Hepatocyte (in vitro differentiated cells): Measurements from ENCODE around the gene PITX2. TPM values are rescaled to one million over a fixed set of nuclear protein-coding genes. Genes with fewer than 3 reads are reported as not detected.

ENCODE experiments used
- DNase-seq: peaks from one replicate; pipeline ENCODE4 v3.0.0-alpha.2; 2016; ENCODE audit warnings: low spot score
- H2AFZ ChIP-seq: fragments of 200-600 bp; sonication (generic); 2 replicates; pipeline ENCODE4 v1.6.0; 2016; ENCODE audit warnings: antibody characterized with exemption, mild to moderate bottlenecking
- H3K27ac ChIP-seq: fragments of 200-600 bp; sonication (generic); 2 replicates; pipeline ENCODE4 v1.5.1; 2016; ENCODE audit warnings: mild to moderate bottlenecking
- H3K27me3 ChIP-seq: fragments of 200-600 bp; sonication (generic); 2 replicates; pipeline ENCODE4 v1.6.1; 2016
- H3K36me3 ChIP-seq: fragments of 200-600 bp; sonication (generic); replicated peaks from 2 replicates; pipeline ENCODE4 v1.5.1; 2016; ENCODE audit warnings: low read depth; ENCODE audit not compliant: insufficient read depth
- H3K4me1 ChIP-seq: fragments of 200-600 bp; sonication (generic); 2 replicates; pipeline ENCODE4 v1.5.1; 2016; ENCODE audit warnings: mild to moderate bottlenecking, moderate library complexity; ENCODE audit not compliant: insufficient read depth
- H3K4me2 ChIP-seq: fragments of 200-600 bp; sonication (generic); 2 replicates; pipeline ENCODE4 v1.6.0; 2016
- H3K4me3 ChIP-seq: fragments of 200-600 bp; sonication (generic); 2 replicates; pipeline ENCODE4 v1.5.1; 2016; ENCODE audit warnings: mild to moderate bottlenecking
- H3K79me2 ChIP-seq: fragments of 200-600 bp; sonication (generic); 2 replicates; pipeline ENCODE4 v1.6.0; 2017; ENCODE audit warnings: mild to moderate bottlenecking
- H3K9me2 ChIP-seq: fragments of 200-600 bp; sonication (generic); replicated peaks from 2 replicates; pipeline ENCODE4 v1.6.0; 2017; ENCODE audit warnings: mild to moderate bottlenecking; ENCODE audit not compliant: insufficient read depth
- H3K9me3 ChIP-seq: fragments of 200-600 bp; sonication (generic); 2 replicates; pipeline ENCODE4 v1.5.1; 2016; ENCODE audit warnings: low read depth, mild to moderate bottlenecking
- H4K20me1 ChIP-seq: fragments of 200-600 bp; sonication (generic); 2 replicates; pipeline ENCODE4 v1.6.0; 2016; ENCODE audit warnings: mild to moderate bottlenecking; ENCODE audit not compliant: insufficient read depth, poor library complexity, severe bottlenecking
- EZH2 ChIP-seq: fragments of 200-600 bp; sonication (generic); IDR thresholded peaks from 2 replicates; pipeline ENCODE4 v1.6.1; 2016; ENCODE audit warnings: antibody characterized with exemption, mild to moderate bottlenecking, borderline replicate concordance
- EZH2phosphoT487 ChIP-seq: fragments of 200-600 bp; sonication (generic); IDR thresholded peaks from one replicate; pipeline ENCODE4 v1.6.1; 2018; ENCODE audit warnings: antibody characterized with exemption, mild to moderate bottlenecking, low read depth, moderate library complexity; ENCODE audit not compliant: unreplicated experiment, severe bottlenecking
- WGBS: methylation state at CpG from one replicate; pipeline ENCODE4 v1.1.6; 2016; ENCODE audit warnings: low lambda C conversion rate; ENCODE audit errors: missing lambda C conversion rate; 5-methylcytosine and 5-hydroxymethylcytosine counted together
- polyA plus RNA-seq: library from polyadenylated mRNA; unstranded; fragments of >200 nt; fragmentation: Nextera tagmentation; extraction: Ambion mirVana; gene quantifications from 2 replicates; pipeline ENCODE4 v1.2.1, GENCODE V29; 2016
- total RNA-seq: library from RNA; depleted of rRNA; stranded (reverse); fragments of >200 nt; gene quantifications from 2 replicates; pipeline ENCODE4 v1.2.3, GENCODE V29; 2014
- TF ChIP-seq, protein P1 (sequence below): fragments of 200-600 bp; sonication (generic); IDR thresholded peaks from 2 replicates; pipeline ENCODE4 v1.5.1; 2016; ENCODE audit warnings: antibody characterized with exemption, mild to moderate bottlenecking; ENCODE audit not compliant: poor library complexity

PITX2 gene
- total and polyA plus RNA-seq, 2 experiments from 2014 or later: 80.5 to 147 TPM

DNA sequence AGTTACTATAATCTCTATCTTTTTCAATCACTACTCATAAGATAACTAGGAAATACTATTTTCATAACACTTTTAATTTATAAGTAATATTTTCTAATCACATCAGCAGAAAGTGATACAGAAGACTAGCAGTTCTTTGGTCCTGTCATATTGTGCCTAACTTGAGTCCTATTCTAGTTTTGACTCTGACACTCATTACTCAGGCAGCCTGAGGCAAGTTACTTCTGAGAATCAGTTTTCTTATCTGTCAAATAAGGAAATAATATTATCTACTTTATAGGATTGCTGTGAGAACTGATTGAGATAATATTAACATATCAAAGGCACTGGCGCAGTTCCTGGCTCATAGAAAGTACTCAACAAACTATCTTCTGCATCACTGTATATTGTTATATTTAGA is 17.8 kb downstream of the PITX2 start:
- H3K36me3 ChIP-seq: no peaks in the 10 kb centered on the region
- 88% methylated on average over 1 of the region's 1 CpG for WGBS
- H3K79me2 ChIP-seq: peaks cover 4% of the 10 kb centered on the region
- H3K4me3 ChIP-seq: no peak overlapping the region
- H3K4me1 ChIP-seq: no peaks in the 10 kb centered on the region
- H3K9me3 ChIP-seq: no peaks in the 10 kb centered on the region
- H3K27ac ChIP-seq: no peak overlapping the region
- no peaks in the 10 kb centered on the region for H4K20me1 ChIP-seq
- H3K27me3 ChIP-seq: no peaks in the 10 kb centered on the region
- no peak for DNase-seq
- TF ChIP-seq EZH2: no peak
- TF ChIP-seq, protein P1, sequence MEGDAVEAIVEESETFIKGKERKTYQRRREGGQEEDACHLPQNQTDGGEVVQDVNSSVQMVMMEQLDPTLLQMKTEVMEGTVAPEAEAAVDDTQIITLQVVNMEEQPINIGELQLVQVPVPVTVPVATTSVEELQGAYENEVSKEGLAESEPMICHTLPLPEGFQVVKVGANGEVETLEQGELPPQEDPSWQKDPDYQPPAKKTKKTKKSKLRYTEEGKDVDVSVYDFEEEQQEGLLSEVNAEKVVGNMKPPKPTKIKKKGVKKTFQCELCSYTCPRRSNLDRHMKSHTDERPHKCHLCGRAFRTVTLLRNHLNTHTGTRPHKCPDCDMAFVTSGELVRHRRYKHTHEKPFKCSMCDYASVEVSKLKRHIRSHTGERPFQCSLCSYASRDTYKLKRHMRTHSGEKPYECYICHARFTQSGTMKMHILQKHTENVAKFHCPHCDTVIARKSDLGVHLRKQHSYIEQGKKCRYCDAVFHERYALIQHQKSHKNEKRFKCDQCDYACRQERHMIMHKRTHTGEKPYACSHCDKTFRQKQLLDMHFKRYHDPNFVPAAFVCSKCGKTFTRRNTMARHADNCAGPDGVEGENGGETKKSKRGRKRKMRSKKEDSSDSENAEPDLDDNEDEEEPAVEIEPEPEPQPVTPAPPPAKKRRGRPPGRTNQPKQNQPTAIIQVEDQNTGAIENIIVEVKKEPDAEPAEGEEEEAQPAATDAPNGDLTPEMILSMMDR: no peak
- no peak for TF ChIP-seq EZH2phosphoT487
- H2AFZ ChIP-seq: no peak overlapping the region
- H3K9me2 ChIP-seq: no peaks in the 10 kb centered on the region
- H3K4me2 ChIP-seq: no peak overlapping the region

DNA sequence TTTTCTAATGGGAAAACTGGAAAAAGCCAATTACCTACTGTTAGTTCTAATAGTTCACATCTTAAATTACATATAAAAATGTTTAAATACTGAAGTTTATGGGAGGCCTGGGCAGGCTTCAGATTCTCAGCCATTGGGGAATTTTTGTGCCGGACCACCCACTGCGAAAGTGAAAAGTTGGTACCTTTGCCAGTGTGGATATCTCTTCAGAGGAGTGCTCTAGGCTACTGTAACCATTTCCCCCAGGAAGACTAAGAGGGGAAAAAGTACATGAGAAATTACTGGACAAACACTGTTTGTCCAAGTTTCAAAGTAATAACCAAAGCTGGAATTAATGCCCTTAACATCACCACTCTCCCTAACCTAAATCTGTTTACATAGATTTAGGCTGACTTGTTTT is 20.8 kb downstream of the PITX2 start:
- Histone ChIP-seq H3K4me3 (no peak overlapping the region), H3K36me3 (no peaks in the 10 kb centered on the region), H3K79me2 (no peaks in the 10 kb centered on the region), H3K27ac (no peak overlapping the region), H3K4me1 (no peaks in the 10 kb centered on the region), H4K20me1 (no peaks in the 10 kb centered on the region), H3K9me2 (no peaks in the 10 kb centered on the region), H3K27me3 (no peaks in the 10 kb centered on the region), H3K4me2 (no peak overlapping the region), H3K9me3 (no peaks in the 10 kb centered on the region), H2AFZ (no peak overlapping the region)
- TF ChIP-seq, protein P1: no peak
- TF ChIP-seq EZH2phosphoT487 (no peak), EZH2 (no peak)
- DNase-seq: no peak
- 91% methylated on average over 2 of the region's 2 CpGs for WGBS

DNA sequence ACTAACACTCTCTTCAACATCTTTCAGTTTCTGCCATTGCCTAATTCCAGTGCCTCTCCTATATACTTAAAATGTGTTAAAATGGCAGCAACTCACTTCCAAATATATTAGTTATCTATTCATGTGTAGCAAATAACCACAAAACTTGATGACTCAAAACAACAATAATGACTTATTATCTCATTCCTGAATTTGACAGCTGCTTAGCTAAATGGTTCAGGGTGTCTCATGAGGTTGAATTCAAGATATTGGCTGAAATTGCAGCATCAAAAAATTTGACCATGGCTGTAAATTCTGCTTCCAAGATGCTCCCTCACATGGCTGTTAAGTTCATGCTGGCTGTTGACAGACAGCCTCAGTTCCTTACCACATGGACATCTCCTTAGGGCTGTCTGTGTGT is 25.3 kb downstream of the PITX2 start:
- no peaks in the 10 kb centered on the region for H3K79me2 ChIP-seq
- H3K9me2 ChIP-seq: no peaks in the 10 kb centered on the region
- no peak overlapping the region for H3K4me3 ChIP-seq
- H3K4me1 ChIP-seq: no peaks in the 10 kb centered on the region
- no peak overlapping the region for H3K27ac ChIP-seq
- H3K27me3 ChIP-seq: no peaks in the 10 kb centered on the region
- H3K36me3 ChIP-seq: no peaks in the 10 kb centered on the region
- no peaks in the 10 kb centered on the region for H4K20me1 ChIP-seq
- no peaks in the 10 kb centered on the region for H3K9me3 ChIP-seq
- no peak overlapping the region for H2AFZ ChIP-seq
- no peak for TF ChIP-seq EZH2
- H3K4me2 ChIP-seq: no peak overlapping the region
- no peak for DNase-seq

DNA sequence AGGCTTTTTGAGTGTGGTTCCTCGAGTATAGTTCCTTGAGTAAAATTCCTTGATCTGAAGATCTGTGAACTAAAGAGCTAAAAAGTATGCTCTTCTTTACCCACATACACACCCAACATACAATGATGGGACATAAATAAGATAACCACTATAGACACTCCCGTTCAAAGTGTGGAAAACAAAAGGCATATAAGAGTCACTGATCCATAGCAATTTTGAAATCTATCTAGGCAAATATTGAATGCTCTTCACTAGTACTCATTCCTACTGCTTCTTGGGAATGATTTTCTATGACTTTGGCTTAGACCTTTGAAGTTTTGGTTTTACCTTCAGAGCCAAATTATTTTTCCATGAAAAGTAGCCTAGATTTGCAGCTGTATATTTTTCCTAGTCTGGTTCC is 26.4 kb downstream of the PITX2 start:
- WGBS: 98% methylated on average over 2 of the region's 2 CpGs
- no peak for DNase-seq
- Histone ChIP-seq H3K36me3 (no peaks in the 10 kb centered on the region), H3K9me3 (no peaks in the 10 kb centered on the region), H3K79me2 (no peaks in the 10 kb centered on the region), H3K4me1 (no peaks in the 10 kb centered on the region), H3K9me2 (no peaks in the 10 kb centered on the region), H3K4me3 (no peak overlapping the region), H3K4me2 (no peak overlapping the region), H4K20me1 (no peaks in the 10 kb centered on the region), H2AFZ (no peak overlapping the region), H3K27me3 (no peaks in the 10 kb centered on the region), H3K27ac (no peak overlapping the region)
- TF ChIP-seq, protein P1: no peak
- TF ChIP-seq EZH2phosphoT487 (no peak), EZH2 (no peak)
